ENCODE measurements around the gene EPOP. TPM values are rescaled to one million over a fixed set of nuclear protein-coding genes. Genes with fewer than 3 reads are reported as not detected.

Gene EPOP
- total and polyA plus RNA-seq, 2 of the 13 experiments (the other 11 are each of a cell fraction or from before 2014, with no cell fraction given), result 14.7 to 37.8 TPM

GRCh38 chr17:38669520-38669919, 5.2 kb downstream of the EPOP start (continued):
- TF ChIP-seq IRF9 (CRISPR knock-in tag; IDR thresholded peaks at IDR 0.05; ENCODE audit: borderline replicate concordance), result no peak

GRCh38 chr17:38667787-38668122, 7.0 kb downstream of the EPOP start:
- in situ Hi-C loops (cut with HindIII; ENCODE audit: extremely low pct_ligation_motif_present, low pct_unique_long_range_greater_than_20kb) (loop anchor here (5.0 to 10.0 kb wide), 3 partner anchors 110 to 243 kb away; partner anchors contain the start of gene ARHGAP23), intact Hi-C loops (cut with micrococcal nuclease; ENCODE audit: unreplicated experiment) (loop anchor here (1.0 to 10.0 kb wide), 5 partner anchors 83 to 243 kb away; partner anchors contain the start of gene ARHGAP23)
- no peak overlapping the region for H3K27ac ChIP-seq (ENCODE audit: extremely low read length, insufficient read depth, low read length)
- H3K36me3 ChIP-seq (replicated peaks in 1 of 2; ENCODE audit: control insufficient read depth in 1 of 2, insufficient read depth in 2 of 2, low read length in 2 of 2), result no peaks in the 10 kb centered on the region
- H3K4me1 ChIP-seq (ENCODE audit: insufficient read depth, low read length), result peaks cover 75% of the 10 kb centered on the region
- no peak overlapping the region for H2AFZ ChIP-seq (ENCODE audit: low read length)
- H3K9ac ChIP-seq (ENCODE audit: insufficient read depth, low read depth, low read length), result no peak overlapping the region
- no peaks in the 10 kb centered on the region for H3K9me3 ChIP-seq (ENCODE audit: low read length)
- no peak for DNase-seq (ENCODE audit: low spot score)
- ATAC-seq, result no peak
- peaks cover 7 to 28% of the 10 kb centered on the region in 2 experiments; a peak in 4 of 5 replicates for H3K27me3 ChIP-seq (ENCODE audit: control insufficient read depth in 1 of 2, insufficient read depth in 2 of 2, low read length in 2 of 2)
- 0% methylated on average over 2 of the region's 2 CpGs for WGBS (ENCODE audit: low lambda C conversion rate)
- H3K4me3 ChIP-seq (replicated peaks in 1 of 3; ENCODE audit: insufficient read depth in 1 of 3, low read depth in 2 of 3, low read length in 3 of 3), result no peak overlapping the region
- FAIRE-seq, result no peak
- no TSS peak for BruUV-seq (replicated peaks)
- ChIA-PET POLR2A (interaction anchor here (0.6 to 2.0 kb wide), 9 partner anchors 10 to 159 kb away, joined by 3 to 10 read pairs (median 5); partner anchors contain the start of gene SRCIN1), CTCF (ENCODE audit: low intra/inter-chr PET ratio, low total read pairs) (interaction anchor here (1.2 to 7.0 kb wide), 11 partner anchors 47 to 224 kb away, joined by 3 to 73 read pairs (median 9); partner anchors contain the start of gene SRCIN1)
- H3K4me2 ChIP-seq (ENCODE audit: low read depth, low read length), result no peak overlapping the region
- H4K20me1 ChIP-seq (ENCODE audit: insufficient read depth, low read length), result peaks cover 4% of the 10 kb centered on the region; the same call in 1 of the 2 replicates
- peaks cover 5% of the 10 kb centered on the region for H3K79me2 ChIP-seq (ENCODE audit: insufficient read depth, low read length)
- TF ChIP-seq PATZ1 (CRISPR knock-in tag; IDR thresholded peaks at IDR 0.05) (no peak), TOE1 (CRISPR knock-in tag; IDR thresholded peaks at IDR 0.05) (no peak), NR1H2 (CRISPR knock-in tag; IDR thresholded peaks at IDR 0.05; ENCODE audit: borderline replicate concordance, low read depth) (no peak), ZNF280D (CRISPR knock-in tag; IDR thresholded peaks at IDR 0.05) (peak; percentile 75; the same call in 1 of the 2 replicates), ZBTB39 (CRISPR knock-in tag; IDR thresholded peaks at IDR 0.05) (no peak), ATAD3A (CRISPR knock-in tag; IDR thresholded peaks at IDR 0.05) (no peak), JARID2 (CRISPR knock-in tag; IDR thresholded peaks at IDR 0.05; ENCODE audit: insufficient replicate concordance) (no peak), KLF11 (CRISPR knock-in tag; IDR thresholded peaks at IDR 0.05) (no peak), TBL1XR1 (IDR thresholded peaks at IDR 0.05; ENCODE audit: borderline replicate concordance, low read length, partially characterized antibody) (no peak), FOXP4 (CRISPR knock-in tag; IDR thresholded peaks at IDR 0.05) (no peak)
